ENCODE data around the gene CCDC83.

The CCDC83 gene

GRCh38 chr11:85889676-85890579, 34.7 kb downstream of the CCDC83 start:
- no peak overlapping the region for H3K27ac ChIP-seq
- TF ChIP-seq, protein P1, sequence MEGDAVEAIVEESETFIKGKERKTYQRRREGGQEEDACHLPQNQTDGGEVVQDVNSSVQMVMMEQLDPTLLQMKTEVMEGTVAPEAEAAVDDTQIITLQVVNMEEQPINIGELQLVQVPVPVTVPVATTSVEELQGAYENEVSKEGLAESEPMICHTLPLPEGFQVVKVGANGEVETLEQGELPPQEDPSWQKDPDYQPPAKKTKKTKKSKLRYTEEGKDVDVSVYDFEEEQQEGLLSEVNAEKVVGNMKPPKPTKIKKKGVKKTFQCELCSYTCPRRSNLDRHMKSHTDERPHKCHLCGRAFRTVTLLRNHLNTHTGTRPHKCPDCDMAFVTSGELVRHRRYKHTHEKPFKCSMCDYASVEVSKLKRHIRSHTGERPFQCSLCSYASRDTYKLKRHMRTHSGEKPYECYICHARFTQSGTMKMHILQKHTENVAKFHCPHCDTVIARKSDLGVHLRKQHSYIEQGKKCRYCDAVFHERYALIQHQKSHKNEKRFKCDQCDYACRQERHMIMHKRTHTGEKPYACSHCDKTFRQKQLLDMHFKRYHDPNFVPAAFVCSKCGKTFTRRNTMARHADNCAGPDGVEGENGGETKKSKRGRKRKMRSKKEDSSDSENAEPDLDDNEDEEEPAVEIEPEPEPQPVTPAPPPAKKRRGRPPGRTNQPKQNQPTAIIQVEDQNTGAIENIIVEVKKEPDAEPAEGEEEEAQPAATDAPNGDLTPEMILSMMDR (IDR thresholded peaks at IDR 0.05) = no peak
- TF ChIP-seq ZFX (IDR thresholded peaks at IDR 0.05; ENCODE audit: borderline replicate concordance) = no peak

- no peak overlapping the region for H3K27ac ChIP-seq
- TF ChIP-seq ZFX (IDR thresholded peaks at IDR 0.05; ENCODE audit: borderline replicate concordance) = no peak
- TF ChIP-seq, protein P1 (IDR thresholded peaks at IDR 0.05) = no peak
These were observed 38.2 kb downstream of the CCDC83 start for GRCh38 chr11:85893395-85893794.

DNA sequence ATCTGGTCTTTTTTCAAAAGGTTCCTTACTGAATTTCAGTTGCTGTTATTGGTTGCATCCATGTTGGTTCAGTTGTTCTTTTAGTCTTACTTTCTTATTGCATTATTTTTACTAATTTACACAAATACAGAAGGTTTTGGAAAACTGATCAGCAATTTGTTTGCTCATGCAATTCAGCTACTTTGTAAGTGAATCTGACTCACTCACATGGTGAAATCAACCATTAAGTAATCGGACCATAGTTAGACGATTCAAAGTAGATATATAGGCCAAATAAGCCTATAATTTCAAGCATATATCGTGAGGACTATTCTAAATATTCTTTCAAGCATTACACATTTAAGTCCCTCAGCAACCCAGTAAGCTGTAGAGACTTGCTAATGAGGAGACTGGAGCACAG, 41.7 kb downstream of the CCDC83 start:
- no peak overlapping the region for H3K27ac ChIP-seq
- TF ChIP-seq, protein P1 (IDR thresholded peaks at IDR 0.05) = no peak
- TF ChIP-seq ZFX (IDR thresholded peaks at IDR 0.05; ENCODE audit: borderline replicate concordance) = no peak

DNA sequence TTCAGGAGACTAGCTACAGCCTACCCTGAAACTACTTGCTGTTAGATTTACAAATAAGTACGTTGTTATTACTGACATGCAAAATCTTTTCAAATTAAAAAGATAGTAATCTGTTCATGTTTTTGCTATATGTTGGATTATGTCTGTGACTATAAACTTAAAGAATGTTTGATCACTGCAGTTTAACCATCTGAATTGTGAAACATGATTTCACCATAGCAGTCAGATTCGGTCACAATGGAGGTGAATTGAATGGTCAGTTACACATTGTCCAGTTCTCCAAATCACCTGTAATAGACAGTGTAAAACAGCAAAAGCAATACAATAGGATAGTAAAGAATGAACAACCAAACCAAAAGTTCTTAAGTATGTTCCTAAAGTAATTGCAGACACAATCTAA, 43.3 kb downstream of the CCDC83 start:
- no peak overlapping the region for H3K27ac ChIP-seq
- TF ChIP-seq ZFX (IDR thresholded peaks at IDR 0.05; ENCODE audit: borderline replicate concordance) = no peak
- TF ChIP-seq, protein P1 (IDR thresholded peaks at IDR 0.05) = no peak

DNA sequence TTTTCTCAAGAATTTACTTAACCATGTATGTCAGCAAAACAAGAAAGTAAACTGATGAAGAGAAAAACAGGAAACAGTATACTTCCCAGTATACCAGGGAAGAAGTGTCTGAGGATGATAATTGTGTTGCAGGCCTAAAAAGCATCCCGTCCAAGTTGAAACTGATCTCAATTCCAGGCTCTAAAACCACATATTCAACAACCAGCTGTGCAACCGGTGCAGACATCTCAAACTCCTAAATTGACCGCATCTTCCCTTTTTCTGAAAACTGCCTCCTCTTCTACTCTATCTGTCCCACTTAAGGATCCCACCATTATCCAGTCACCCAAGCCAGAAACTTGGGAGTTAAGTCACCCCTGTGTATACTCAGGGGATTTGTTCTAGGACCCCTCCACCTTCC, 47.2 kb downstream of the CCDC83 start:
- H3K27ac ChIP-seq = no peak overlapping the region
- TF ChIP-seq, protein P1 (IDR thresholded peaks at IDR 0.05) = no peak
- no peak for TF ChIP-seq ZFX (IDR thresholded peaks at IDR 0.05; ENCODE audit: borderline replicate concordance)

- TF ChIP-seq, protein P1 (IDR thresholded peaks at IDR 0.05) = no peak
- no peak for TF ChIP-seq ZFX (IDR thresholded peaks at IDR 0.05; ENCODE audit: borderline replicate concordance)
- no peak overlapping the region for H3K27ac ChIP-seq
These were observed 48.2 kb downstream of the CCDC83 start for GRCh38 chr11:85903406-85903805.

GRCh38 chr11:85903811-85904210, 48.6 kb downstream of the CCDC83 start:
- H3K27ac ChIP-seq = no peak overlapping the region
- TF ChIP-seq, protein P1 (IDR thresholded peaks at IDR 0.05) = no peak
- no peak for TF ChIP-seq ZFX (IDR thresholded peaks at IDR 0.05; ENCODE audit: borderline replicate concordance)

All from 22Rv1 (cell line).